Body of pancreas (tissue), 4 donors: ENCODE data around the gene STAMBP.

Experiments
- POLR2A ChIP-seq, 3 donors: fragments of 450-650 bp; IDR thresholded peaks; one replicate each; pipeline ENCODE4 v1.6.1; 2016; ENCODE audit warnings: antibody characterized with exemption in 3 of 3, mild to moderate bottlenecking in 2 of 3
- TF ChIP-seq, protein P1 (sequence below), 7 experiments: fragments of 450-650 bp in 4 of 7; fragments of 200-600 bp in 3 of 7; sonication (generic) in 3 of 7; IDR thresholded peaks; one replicate each; pipeline ENCODE4 v1.5.1; 2016 to 2019; ENCODE audit warnings: antibody characterized with exemption in 7 of 7

DNA sequence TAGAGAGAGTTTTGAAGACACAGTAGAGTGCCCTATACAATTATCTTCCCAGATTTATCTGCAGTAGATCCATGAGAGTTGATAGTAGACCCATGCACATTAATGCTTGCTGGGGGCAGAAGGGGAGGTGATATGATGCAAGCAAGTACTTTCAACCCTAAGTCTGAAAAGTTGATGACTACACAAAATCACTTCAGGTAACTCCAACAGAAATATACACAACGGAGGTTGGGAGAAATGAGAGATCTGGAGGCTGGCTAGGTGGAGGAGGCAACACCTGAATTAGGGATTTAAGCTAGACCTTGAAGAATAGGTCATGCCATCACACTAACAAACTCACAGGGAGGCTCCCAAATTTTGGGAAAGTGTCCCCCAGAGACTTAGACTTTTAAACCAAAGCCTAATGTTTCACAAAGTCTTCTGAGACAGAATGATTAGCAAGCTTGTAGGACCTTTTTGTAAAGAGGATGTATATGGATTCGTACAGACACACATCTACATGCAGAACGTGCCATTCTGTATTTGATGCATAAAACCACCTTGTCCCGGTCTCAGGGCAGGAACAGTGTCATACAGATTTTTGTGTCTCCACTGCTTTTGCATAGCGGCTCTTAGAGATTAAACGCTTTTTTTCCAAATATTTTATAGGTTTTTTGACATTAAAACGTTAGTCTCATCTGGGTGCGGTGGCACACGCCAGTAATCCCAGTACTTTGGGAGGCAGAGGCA is 937 bp upstream of the STAMBP start:
- TF ChIP-seq, protein P1, sequence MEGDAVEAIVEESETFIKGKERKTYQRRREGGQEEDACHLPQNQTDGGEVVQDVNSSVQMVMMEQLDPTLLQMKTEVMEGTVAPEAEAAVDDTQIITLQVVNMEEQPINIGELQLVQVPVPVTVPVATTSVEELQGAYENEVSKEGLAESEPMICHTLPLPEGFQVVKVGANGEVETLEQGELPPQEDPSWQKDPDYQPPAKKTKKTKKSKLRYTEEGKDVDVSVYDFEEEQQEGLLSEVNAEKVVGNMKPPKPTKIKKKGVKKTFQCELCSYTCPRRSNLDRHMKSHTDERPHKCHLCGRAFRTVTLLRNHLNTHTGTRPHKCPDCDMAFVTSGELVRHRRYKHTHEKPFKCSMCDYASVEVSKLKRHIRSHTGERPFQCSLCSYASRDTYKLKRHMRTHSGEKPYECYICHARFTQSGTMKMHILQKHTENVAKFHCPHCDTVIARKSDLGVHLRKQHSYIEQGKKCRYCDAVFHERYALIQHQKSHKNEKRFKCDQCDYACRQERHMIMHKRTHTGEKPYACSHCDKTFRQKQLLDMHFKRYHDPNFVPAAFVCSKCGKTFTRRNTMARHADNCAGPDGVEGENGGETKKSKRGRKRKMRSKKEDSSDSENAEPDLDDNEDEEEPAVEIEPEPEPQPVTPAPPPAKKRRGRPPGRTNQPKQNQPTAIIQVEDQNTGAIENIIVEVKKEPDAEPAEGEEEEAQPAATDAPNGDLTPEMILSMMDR (IDR thresholded peaks at IDR 0.05): no peak
- TF ChIP-seq POLR2A (IDR thresholded peaks at IDR 0.05): no peak
